Choroid plexus epithelial cell (primary cell): ENCODE results near the gene GLDC.
"Not testable (repeated sequence)": the region's sequence is repeated elsewhere in the genome, so short reads cannot be mapped to it uniquely, and the experiment has no call there.

ENCODE experiments used
- DNase-seq: peaks from one replicate; pipeline ENCODE4 v3.0.0-alpha.2; 2010; ENCODE audit warnings: low read depth
- H3K4me3 ChIP-seq: 2 replicates; pipeline ENCODE4 v1.5.1; 2011; ENCODE audit warnings: low read depth, mild to moderate bottlenecking, control low read depth, low read length, moderate library complexity
- CTCF ChIP-seq: conservative IDR thresholded peaks from 2 replicates; pipeline ENCODE4 v1.5.1; 2011; ENCODE audit warnings: low read depth, mild to moderate bottlenecking, control low read depth, inconsistent platforms, low read length, moderate library complexity

GLDC gene

GRCh38 chr9:6549106-6549800 is 96.3 kb downstream of the GLDC start:
- no peak for TF ChIP-seq CTCF
- H3K4me3 ChIP-seq: no peak overlapping the region
- DNase-seq: no peak

GRCh38 chr9:6545017-6545691 is 100.4 kb downstream of the GLDC start:
- no peak for TF ChIP-seq CTCF
- no peak overlapping the region for H3K4me3 ChIP-seq
- no peak for DNase-seq

GRCh38 chr9:6543204-6543603 is 102.3 kb downstream of the GLDC start:
- no peak for DNase-seq
- no peak overlapping the region for H3K4me3 ChIP-seq
- TF ChIP-seq CTCF: no peak

GRCh38 chr9:6542617-6543016 is 102.9 kb downstream of the GLDC start:
- DNase-seq, H3K4me3 ChIP-seq: not testable (repeated sequence)

GRCh38 chr9:6538666-6539071 is 106.9 kb downstream of the GLDC start:
- H3K4me3 ChIP-seq: no peak overlapping the region
- TF ChIP-seq CTCF: no peak
- peak; percentile 59 for DNase-seq

- TF ChIP-seq CTCF: no peak
Observed at GRCh38 chr9:6535594-6535993, 109.9 kb downstream of the GLDC start.

GRCh38 chr9:6525326-6526045 is 120.0 kb downstream of the GLDC start:
- TF ChIP-seq CTCF: no peak
- no peak overlapping the region for H3K4me3 ChIP-seq
- DNase-seq: peak; percentile 37

More at GRCh38 chr9:6535594-6535993, 109.9 kb downstream of the GLDC start:
- no peak for DNase-seq
- no peak overlapping the region for H3K4me3 ChIP-seq
